GM18505 (cell line): Measurements from ENCODE around the gene NFIA.

Source experiments
- ATAC-seq: cut with Tn5 transposase; IDR thresholded peaks from one replicate; pipeline ENCODE4 v1.9.1; 2021; ENCODE audit not compliant: unreplicated experiment
- POLR2A ChIP-seq: IDR thresholded peaks from 4 replicates; pipeline ENCODE4 v1.6.1; 2011; ENCODE audit warnings: borderline replicate concordance; ENCODE audit not compliant: insufficient read depth, insufficient read length; ENCODE audit errors: extremely low read depth

NFIA gene

DNA sequence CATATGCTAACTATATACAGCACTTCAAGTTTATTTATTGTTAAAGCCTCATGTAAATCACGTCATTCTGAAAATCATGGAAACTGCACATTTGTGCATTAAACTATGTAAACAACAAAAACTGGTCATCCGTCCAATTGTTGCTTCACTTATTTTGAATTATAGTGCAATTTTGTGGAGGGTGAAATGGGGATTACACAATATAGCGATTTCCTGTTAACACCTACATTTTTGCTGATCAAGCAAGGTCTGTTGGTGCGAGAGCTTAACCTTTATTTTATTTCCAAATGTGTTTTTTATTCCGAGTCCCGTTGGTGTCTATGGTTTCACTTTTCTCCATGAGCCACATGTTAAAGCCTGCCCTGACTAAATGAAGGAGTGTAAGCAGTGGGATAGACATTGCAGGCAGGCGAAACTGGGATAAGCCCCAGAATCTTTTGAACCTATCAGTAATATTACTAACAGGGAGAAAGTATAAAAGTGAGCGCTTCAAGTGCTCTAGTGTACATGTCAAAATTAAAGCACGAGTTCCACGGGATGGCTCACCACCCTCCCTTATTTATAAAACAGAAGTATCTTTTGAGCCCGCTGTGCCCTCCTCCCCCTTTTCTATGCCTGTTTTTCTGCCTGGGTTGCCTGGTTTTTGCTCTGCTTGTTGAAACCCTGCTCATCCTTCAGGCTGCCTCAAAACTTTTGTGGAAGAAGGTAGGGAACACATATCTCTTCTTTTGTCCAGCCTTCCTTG lies 120.7 kb downstream of the NFIA start:
- ATAC-seq, result no peak
- no peak for TF ChIP-seq POLR2A

DNA sequence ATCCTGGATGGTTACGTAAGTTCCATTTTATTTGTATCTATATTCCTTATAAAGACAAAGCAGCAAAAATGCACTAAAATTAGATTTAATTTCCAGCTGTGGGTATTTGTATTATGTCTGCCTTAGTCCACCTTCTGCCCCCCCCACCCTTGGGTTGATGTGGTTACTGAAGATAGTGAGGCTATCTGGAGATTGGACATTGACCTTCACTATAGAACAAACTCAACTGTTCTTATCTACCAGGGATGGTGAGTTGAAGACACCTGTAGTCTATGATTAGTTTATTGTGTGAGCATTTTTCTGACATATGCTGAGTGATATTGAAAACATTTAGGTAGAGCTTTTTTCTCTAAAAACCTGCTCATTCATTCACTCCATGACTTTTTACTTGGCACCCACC lies 122.2 kb downstream of the NFIA start:
- no peak for ATAC-seq
- no peak for TF ChIP-seq POLR2A

GRCh38 chr1:61207416-61207815 lies 125.1 kb downstream of the NFIA start:
- TF ChIP-seq POLR2A, result no peak
- no peak for ATAC-seq

DNA sequence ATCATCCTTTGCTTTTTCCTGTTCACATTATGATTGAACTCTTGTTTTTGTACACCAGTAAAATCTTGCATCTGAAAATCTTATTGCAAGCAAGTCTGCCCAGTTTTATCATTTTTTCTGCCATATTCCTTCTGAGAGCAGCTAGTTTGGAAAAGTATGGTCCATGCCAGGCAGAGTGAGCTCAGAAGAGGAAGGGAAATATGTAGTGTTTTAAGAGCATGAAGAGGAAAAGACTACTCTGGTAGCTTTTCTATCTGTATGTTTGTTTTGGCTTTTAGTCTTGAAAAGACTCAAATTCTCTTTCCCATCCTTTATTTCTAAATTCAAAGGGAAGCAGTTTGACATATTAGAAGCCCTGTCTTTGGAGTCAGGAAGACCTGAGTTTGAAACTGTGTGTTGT lies 125.8 kb downstream of the NFIA start:
- ATAC-seq, result no peak
- no peak for TF ChIP-seq POLR2A

- no peak for TF ChIP-seq POLR2A
- no peak for ATAC-seq
Observed at GRCh38 chr1:61208831-61209230, 126.5 kb downstream of the NFIA start.

DNA sequence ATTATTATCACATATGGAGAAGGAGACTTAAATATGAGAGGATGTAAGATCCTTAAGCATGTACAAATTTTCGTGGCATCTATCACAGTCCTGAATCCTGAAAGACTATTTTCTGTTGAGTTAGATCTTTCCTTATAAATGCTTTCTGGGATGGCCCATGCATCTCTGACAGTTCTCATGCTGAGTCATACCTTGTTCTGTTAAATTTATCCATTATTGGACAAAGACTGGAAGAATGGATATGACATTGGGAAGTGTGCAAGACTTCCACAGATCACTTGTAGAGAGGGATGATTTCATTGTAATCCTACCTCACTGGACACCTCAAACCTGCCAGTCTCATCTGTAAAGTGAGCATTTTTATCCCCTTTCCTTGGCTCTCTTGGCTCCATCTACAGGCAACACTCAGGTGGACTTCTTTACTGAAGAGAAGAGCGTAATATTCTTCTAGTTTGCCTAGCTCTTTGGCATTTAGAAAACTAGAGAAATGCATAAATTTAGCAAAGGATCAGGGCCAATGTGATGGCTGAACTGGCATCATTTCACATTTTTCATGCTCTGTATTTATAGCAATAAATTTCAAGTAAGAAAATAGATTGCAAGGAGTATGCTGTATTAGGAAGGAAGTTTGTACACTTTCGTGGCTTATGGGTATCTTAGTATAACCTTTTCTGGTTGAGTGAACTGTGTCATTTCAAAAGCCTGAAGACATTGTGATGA lies 128.2 kb downstream of the NFIA start:
- TF ChIP-seq POLR2A, result no peak
- no peak for ATAC-seq

DNA sequence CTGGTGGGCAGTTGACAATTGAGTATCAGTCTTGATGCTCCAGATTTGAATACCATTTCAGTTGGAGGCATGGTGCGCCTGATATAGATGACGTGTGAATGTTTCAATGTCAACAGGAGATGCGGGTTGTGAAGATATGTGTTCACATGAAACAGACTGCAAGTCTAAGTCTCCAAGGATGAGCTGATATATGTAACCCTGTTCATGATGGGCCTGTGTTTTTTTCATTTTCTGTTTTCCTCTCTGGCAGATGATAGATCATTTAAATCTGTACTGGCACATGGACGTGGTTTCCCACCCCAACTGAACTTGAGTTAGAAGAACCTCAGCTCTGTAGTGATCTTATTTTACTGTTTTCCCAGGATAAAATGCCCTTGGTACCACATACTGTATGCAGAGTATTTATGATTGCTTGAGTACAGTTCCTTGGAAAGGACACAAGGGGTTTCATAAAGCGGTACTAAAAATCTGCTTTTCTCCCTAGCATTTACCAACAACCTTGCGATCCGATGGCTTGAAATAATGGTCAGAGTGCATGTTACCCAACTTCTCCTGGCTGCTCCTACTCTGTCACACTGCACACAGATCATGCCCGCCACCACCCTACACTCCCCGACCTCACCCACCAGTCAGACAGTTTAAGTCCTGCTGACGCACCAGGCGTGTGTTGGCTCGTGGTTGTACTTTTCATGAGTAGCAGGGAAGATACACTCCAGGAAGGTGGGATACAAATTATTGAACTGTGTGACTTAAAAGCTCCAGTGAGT lies 131.1 kb downstream of the NFIA start:
- no peak for TF ChIP-seq POLR2A
- ATAC-seq, result no peak

GRCh38 chr1:61215119-61215518 lies 132.8 kb downstream of the NFIA start:
- no peak for ATAC-seq

GRCh38 chr1:61215676-61216289 lies 133.4 kb downstream of the NFIA start:
- no peak for TF ChIP-seq POLR2A
- ATAC-seq, result no peak

More at GRCh38 chr1:61215119-61215518, 132.8 kb downstream of the NFIA start:
- no peak for TF ChIP-seq POLR2A

DNA sequence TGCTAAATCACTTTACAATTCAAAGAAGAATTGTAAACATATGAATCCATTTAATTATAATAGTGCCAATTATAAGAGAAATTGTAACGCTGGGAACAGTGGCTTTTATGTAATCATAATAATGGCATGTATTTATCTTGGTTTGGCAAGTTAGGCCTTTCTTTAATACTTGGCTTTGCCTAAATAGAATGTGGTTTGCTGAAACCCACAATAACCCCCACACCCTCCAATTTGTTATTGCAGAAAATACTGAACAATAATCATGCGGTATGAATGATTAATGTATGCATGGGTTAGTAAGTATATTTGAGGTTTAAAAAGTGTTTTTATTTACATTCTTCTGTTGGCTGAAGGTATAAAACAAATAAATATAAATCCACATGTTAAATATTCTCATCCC lies 138.2 kb downstream of the NFIA start:
- TF ChIP-seq POLR2A, result no peak
- ATAC-seq, result no peak

- no peak for TF ChIP-seq POLR2A
- no peak for ATAC-seq
Observed at GRCh38 chr1:61221642-61222041, 139.3 kb downstream of the NFIA start.

- no peak for TF ChIP-seq POLR2A
Observed at GRCh38 chr1:61222240-61222639, 139.9 kb downstream of the NFIA start.

GRCh38 chr1:61223140-61223539 lies 140.8 kb downstream of the NFIA start:
- no peak for ATAC-seq
- TF ChIP-seq POLR2A, result no peak

More at GRCh38 chr1:61222240-61222639, 139.9 kb downstream of the NFIA start:
- ATAC-seq, result no peak
